ENCODE data around the gene SIRPB2.

- TF ChIP-seq CTCF (IDR thresholded peaks at IDR 0.05; ENCODE audit: low read depth, low read length, missing input control) = peak; percentile 86
- TF ChIP-seq RAD21 (IDR thresholded peaks at IDR 0.05) = peak; percentile 97 to 98
- TF ChIP-seq REST (IDR thresholded peaks at IDR 0.05) = no peak
- TF ChIP-seq JUND (IDR thresholded peaks at IDR 0.05) = no peak
- no peak for TF ChIP-seq HNF4G (IDR thresholded peaks at IDR 0.05)
- no peak for TF ChIP-seq TAF1 (conservative IDR thresholded peaks at IDR 0.05)
- no peak for TF ChIP-seq GABPA (IDR thresholded peaks at IDR 0.05 in 1 of 2, conservative IDR thresholded peaks at IDR 0.05 in 1 of 2)
- no peak for TF ChIP-seq EGR1 (IDR thresholded peaks at IDR 0.05; ENCODE audit: low read depth in 2 of 2)
- no peak for TF ChIP-seq YY1 (IDR thresholded peaks at IDR 0.05)
- TF ChIP-seq, protein P1, sequence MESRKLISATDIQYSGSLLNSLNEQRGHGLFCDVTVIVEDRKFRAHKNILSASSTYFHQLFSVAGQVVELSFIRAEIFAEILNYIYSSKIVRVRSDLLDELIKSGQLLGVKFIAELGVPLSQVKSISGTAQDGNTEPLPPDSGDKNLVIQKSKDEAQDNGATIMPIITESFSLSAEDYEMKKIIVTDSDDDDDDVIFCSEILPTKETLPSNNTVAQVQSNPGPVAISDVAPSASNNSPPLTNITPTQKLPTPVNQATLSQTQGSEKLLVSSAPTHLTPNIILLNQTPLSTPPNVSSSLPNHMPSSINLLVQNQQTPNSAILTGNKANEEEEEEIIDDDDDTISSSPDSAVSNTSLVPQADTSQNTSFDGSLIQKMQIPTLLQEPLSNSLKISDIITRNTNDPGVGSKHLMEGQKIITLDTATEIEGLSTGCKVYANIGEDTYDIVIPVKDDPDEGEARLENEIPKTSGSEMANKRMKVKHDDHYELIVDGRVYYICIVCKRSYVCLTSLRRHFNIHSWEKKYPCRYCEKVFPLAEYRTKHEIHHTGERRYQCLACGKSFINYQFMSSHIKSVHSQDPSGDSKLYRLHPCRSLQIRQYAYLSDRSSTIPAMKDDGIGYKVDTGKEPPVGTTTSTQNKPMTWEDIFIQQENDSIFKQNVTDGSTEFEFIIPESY (IDR thresholded peaks at IDR 0.05) = no peak
- TF ChIP-seq ATF3 (IDR thresholded peaks at IDR 0.05) = no peak
- TF ChIP-seq, protein P2, sequence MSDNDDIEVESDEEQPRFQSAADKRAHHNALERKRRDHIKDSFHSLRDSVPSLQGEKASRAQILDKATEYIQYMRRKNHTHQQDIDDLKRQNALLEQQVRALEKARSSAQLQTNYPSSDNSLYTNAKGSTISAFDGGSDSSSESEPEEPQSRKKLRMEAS (IDR thresholded peaks at IDR 0.05) = no peak
Measured at GRCh38 chr20:1437235-1437904, 53.9 kb downstream of the SIRPB2 start.
